GM12878 (cell line): ENCODE results near the gene SCARB2.

Source experiments
- BHLHE40 ChIP-seq, 2 experiments: fragments of 450-650 bp in 1 of 2; IDR thresholded peaks; 2 replicates each; pipeline ENCODE4 v1.6.1; 2011 to 2017; ENCODE audit warnings: low read depth in 2 of 2, borderline replicate concordance in 1 of 2, improper control_type of control experiment in 1 of 2, low read length in 1 of 2, mild to moderate bottlenecking in 1 of 2
- CBFB ChIP-seq: IDR thresholded peaks from 2 replicates; pipeline ENCODE4 v1.6.1; 2016; ENCODE audit warnings: antibody characterized with exemption, low read depth
- CHD2 ChIP-seq: IDR thresholded peaks from 2 replicates; pipeline ENCODE4 v1.6.1; 2011; ENCODE audit warnings: low read depth, low read length, improper control_type of control experiment, borderline replicate concordance
- JUND ChIP-seq: IDR thresholded peaks from 2 replicates; pipeline ENCODE4 v1.6.1; 2012; ENCODE audit warnings: low read depth, mild to moderate bottlenecking, low read length, improper control_type of control experiment, moderate library complexity
- LARP7 ChIP-seq: fragments of 450-650 bp; IDR thresholded peaks from 2 replicates; pipeline ENCODE4 v1.6.1; 2017; ENCODE audit warnings: mild to moderate bottlenecking
- NR2C1 ChIP-seq: fragments of 450-650 bp; IDR thresholded peaks from 2 replicates; pipeline ENCODE4 v1.6.1; 2017; ENCODE audit warnings: antibody characterized with exemption, mild to moderate bottlenecking, moderate library complexity
- NRF1 ChIP-seq: conservative IDR thresholded peaks from 2 replicates; pipeline ENCODE4 v1.6.1; 2011; ENCODE audit warnings: mild to moderate bottlenecking, low read depth, low read length, improper control_type of control experiment
- POLR2A ChIP-seq: IDR thresholded peaks from 2 replicates; pipeline ENCODE4 v1.6.1; 2011; ENCODE audit warnings: low read depth, mild to moderate bottlenecking, low read length
- RCOR1 ChIP-seq: conservative IDR thresholded peaks from 2 replicates; pipeline ENCODE4 v1.6.1; 2012; ENCODE audit warnings: low read depth, low read length, improper control_type of control experiment
- TAF1 ChIP-seq: IDR thresholded peaks from 2 replicates; pipeline ENCODE4 v1.6.1; 2011; ENCODE audit warnings: mild to moderate bottlenecking, low read depth, low read length, borderline replicate concordance
- TCF7 ChIP-seq: IDR thresholded peaks from 2 replicates; pipeline ENCODE4 v1.6.1; 2014; ENCODE audit warnings: antibody characterized with exemption, borderline replicate concordance
- TF ChIP-seq, protein P1 (sequence below), 3 experiments: IDR thresholded peaks in 2 of 3; conservative IDR thresholded peaks in 1 of 3; 2 replicates each; pipeline ENCODE4 v1.5.1; 2011; ENCODE audit warnings: low read depth in 3 of 3, low read length in 3 of 3, mild to moderate bottlenecking in 3 of 3, control low read depth in 2 of 3, moderate library complexity in 2 of 3, inconsistent platforms in 1 of 3, mixed read lengths in 1 of 3; ENCODE audit not compliant: control insufficient read depth in 2 of 3, insufficient read depth in 1 of 3; ENCODE audit errors: extremely low read depth in 1 of 3

- TF ChIP-seq CBFB = no peak
- TF ChIP-seq JUND = no peak
- TF ChIP-seq TAF1 = no peak
- no peak for TF ChIP-seq LARP7
- TF ChIP-seq BHLHE40 (IDR thresholded peaks at IDR 0.05; ENCODE audit: borderline replicate concordance in 1 of 2, low read depth in 2 of 2, low read length in 1 of 2) = no peak
- TF ChIP-seq CHD2 = no peak
- no peak for TF ChIP-seq NR2C1
- TF ChIP-seq TCF7 = no peak
- TF ChIP-seq, protein P1, sequence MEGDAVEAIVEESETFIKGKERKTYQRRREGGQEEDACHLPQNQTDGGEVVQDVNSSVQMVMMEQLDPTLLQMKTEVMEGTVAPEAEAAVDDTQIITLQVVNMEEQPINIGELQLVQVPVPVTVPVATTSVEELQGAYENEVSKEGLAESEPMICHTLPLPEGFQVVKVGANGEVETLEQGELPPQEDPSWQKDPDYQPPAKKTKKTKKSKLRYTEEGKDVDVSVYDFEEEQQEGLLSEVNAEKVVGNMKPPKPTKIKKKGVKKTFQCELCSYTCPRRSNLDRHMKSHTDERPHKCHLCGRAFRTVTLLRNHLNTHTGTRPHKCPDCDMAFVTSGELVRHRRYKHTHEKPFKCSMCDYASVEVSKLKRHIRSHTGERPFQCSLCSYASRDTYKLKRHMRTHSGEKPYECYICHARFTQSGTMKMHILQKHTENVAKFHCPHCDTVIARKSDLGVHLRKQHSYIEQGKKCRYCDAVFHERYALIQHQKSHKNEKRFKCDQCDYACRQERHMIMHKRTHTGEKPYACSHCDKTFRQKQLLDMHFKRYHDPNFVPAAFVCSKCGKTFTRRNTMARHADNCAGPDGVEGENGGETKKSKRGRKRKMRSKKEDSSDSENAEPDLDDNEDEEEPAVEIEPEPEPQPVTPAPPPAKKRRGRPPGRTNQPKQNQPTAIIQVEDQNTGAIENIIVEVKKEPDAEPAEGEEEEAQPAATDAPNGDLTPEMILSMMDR (IDR thresholded peaks at IDR 0.05 in 2 of 3, conservative IDR thresholded peaks at IDR 0.05 in 1 of 3; ENCODE audit: control insufficient read depth in 2 of 3, extremely low read depth in 1 of 3, insufficient read depth in 1 of 3, low read depth in 3 of 3, low read length in 3 of 3) = no peak
- TF ChIP-seq RCOR1 = no peak
- no peak for TF ChIP-seq NRF1
- TF ChIP-seq POLR2A = no peak
Observed at GRCh38 chr4:76156635-76157034, 57.0 kb downstream of the SCARB2 start.
